GM20000 (cell line): ENCODE data around the gene VPS39.
A peak's percentile ranks its signal among the peaks of the same experiment; 100 is the strongest.

ENCODE experiments used
- DNase-seq: peaks from one replicate; pipeline ENCODE4 v3.0.0; 2012; ENCODE audit warnings: low spot score
- TF ChIP-seq, protein P1 (sequence below): IDR thresholded peaks from 2 replicates; pipeline ENCODE4 v1.5.1; 2012; ENCODE audit warnings: mild to moderate bottlenecking, control low read depth; ENCODE audit errors: extremely low read depth, missing control alignments

The VPS39 gene

DNA sequence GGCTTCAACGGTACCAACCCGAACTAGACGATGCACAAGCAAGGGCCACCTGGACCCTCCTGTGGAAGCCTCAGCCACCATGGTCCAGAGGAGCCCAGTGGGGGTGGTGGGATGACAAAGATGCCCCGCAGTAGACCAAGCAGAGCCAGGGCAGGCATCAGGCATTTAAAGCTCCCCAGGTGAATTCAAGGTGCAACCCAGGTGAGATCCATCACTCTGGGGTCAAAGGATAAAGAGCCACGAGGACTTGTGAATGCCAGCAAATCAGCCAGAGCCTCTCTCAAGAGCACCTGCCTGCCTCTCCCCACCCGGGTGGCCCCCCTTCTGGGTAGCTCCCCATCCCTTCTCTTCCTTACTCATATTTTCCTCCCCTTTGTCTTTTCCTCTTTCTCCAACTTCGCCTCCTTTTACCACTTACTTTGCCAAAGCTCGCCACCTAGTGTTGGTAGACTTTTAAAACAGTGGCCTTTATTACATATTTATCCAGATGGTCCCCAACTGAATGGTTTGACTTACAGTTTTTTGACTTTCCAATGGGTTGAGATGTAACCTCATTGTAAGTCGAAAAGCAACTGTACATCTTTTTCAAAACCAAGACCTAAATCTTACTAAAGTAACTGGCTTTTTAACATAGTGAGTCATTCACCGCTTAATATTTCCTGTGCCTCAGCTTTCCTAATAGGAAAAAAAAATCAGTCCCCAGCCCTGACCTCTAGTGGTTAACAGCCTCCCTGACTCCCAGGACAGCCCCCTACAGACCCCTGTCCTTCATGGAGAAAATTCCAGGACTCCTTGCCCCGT lies 70.4 kb downstream of the VPS39 start:
- DNase-seq: peak; percentile 55
- TF ChIP-seq, protein P1, sequence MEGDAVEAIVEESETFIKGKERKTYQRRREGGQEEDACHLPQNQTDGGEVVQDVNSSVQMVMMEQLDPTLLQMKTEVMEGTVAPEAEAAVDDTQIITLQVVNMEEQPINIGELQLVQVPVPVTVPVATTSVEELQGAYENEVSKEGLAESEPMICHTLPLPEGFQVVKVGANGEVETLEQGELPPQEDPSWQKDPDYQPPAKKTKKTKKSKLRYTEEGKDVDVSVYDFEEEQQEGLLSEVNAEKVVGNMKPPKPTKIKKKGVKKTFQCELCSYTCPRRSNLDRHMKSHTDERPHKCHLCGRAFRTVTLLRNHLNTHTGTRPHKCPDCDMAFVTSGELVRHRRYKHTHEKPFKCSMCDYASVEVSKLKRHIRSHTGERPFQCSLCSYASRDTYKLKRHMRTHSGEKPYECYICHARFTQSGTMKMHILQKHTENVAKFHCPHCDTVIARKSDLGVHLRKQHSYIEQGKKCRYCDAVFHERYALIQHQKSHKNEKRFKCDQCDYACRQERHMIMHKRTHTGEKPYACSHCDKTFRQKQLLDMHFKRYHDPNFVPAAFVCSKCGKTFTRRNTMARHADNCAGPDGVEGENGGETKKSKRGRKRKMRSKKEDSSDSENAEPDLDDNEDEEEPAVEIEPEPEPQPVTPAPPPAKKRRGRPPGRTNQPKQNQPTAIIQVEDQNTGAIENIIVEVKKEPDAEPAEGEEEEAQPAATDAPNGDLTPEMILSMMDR: peak; percentile 72

DNA sequence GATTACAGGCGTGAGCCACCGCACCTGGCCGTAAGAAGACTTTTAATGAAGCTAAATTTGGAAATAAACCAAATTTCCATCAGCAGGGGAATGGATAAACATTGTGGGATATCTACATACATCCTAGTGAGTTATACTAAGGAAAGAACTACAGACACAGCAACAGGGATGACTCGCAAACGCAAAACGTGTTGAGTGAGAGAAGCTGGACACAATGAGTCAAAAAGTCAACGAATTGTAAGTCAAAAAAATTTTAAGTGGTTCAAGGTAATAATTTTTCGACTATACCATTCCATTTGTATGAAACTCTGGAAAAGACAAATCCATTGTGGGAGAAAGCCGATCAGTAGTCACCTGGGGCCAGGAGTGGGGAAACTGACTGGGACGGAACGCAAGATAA lies 71.6 kb downstream of the VPS39 start:
- TF ChIP-seq, protein P1: no peak
- DNase-seq: no peak

DNA sequence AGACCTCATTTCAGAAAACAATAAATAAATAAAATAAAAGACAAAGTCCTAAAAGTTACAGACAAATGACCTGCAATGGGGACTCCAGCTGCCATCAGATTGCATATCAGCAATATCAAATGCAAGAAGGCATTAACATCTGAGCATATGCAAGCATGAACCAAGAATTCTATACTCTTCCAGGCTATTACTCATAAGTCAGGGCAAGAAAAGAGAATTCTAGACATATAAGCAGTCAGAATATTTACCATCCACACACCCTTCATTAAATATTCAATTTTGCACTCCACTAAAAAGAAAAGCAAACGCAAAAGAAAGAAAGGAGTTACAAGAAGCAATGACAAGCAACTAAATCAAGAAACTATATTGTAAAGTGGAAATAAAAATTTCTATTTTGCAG lies 72.8 kb downstream of the VPS39 start:
- DNase-seq: no peak
- TF ChIP-seq, protein P1: no peak

DNA sequence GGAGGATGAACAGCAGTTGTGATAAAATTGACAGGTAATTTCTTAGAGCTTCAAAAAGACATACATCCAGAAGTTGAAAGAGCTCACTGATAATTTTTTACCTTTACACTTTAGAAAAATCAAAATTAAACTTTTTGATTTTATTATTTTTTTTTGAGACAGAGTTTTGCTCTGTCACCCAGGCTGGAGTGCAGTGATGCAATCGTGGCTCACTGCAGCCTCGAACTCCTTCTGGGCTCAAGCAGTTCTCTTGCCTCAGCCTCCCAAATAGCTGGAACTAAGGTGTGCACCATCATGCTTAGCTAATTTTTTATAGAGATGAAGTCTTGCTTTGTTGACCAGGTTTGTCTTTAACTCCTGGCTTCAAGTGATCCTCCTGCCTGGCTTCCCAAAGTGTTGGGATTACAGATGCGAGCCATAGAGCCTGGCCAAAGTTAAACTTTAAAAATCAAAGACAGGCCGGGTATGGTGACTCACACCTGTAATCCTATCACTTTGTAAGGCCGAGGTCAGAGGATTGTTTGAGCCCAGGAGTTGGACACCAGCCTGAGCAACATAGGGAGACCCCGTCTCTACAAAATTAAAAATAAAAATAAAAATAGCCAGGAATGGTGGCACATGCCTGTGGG lies 73.4 kb downstream of the VPS39 start:
- no peak for DNase-seq

DNA sequence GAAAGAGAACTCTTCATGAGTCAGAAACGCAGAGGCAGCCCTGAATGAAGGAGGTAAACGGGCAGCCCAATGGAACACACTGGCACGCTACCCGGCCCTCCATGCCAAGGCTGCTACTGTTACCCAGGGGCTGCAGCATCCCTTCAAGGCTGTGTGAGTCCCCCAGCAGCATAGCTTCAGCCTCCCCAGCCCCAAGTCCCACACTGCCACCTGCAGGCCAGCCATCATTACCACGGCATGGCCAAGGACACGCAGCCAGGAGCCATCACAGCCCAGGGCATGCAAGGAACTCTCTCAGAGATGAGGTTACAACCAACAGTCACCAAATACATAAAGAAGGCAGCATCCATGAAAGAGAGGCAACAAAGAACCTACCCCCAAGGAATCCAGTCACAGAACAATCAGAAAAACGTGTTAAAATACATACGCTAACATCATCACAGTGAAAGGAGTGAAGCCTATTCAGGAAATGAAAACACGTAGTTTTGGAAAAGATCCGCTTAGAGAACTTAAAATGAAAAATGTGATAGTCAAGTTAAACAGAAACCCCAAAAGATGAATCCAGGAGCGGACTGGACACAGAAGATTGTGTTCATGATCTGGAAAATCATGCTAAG lies 74.1 kb downstream of the VPS39 start:
- TF ChIP-seq, protein P1: peak; percentile 76
- peak; percentile 61 for DNase-seq

More for the DNA sequence above, 73.4 kb downstream of the VPS39 start:
- TF ChIP-seq, protein P1: no peak

DNA sequence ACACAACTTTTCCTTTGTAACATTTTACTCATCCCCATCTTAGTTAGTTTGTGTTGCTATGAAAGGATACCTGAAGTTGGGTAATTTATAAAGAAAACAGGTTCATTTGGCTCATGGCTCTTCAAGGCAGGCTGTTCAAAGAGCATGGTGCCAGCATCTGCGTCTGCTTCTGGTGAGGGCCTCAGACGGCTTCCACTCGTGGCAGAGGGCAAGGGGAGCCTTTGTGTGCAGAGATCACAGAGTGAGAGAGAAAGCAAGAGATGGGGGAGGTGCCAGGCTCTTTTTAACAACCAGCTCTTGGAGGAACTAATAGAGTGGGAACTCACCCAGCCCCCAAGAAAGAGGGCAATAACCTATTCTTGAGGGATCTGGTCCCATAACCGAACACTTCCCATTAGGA lies 74.7 kb downstream of the VPS39 start:
- TF ChIP-seq, protein P1: no peak
- no peak for DNase-seq
